Karpas-422 (cell line): ENCODE measurements around the gene PCDH9. TPM values are rescaled to one million over a fixed set of nuclear protein-coding genes. Genes with fewer than 3 reads are reported as not detected.

Source experiments
- DNase-seq: peaks from one replicate; pipeline ENCODE4 v3.0.0-alpha.2; 2015
- H2AFZ ChIP-seq: fragments of 200-600 bp; sonication (generic); 2 replicates; pipeline ENCODE4 v1.6.1; 2014; ENCODE audit warnings: antibody characterized with exemption, low read length, mixed read lengths
- H3K27ac ChIP-seq: fragments of 200-600 bp; sonication (generic); 2 replicates; pipeline ENCODE4 v1.5.1; 2014; ENCODE audit warnings: mild to moderate bottlenecking, low read length, moderate library complexity
- H3K27me3 ChIP-seq: fragments of 200-600 bp; sonication (generic); 2 replicates; pipeline ENCODE4 v1.6.1; 2014; ENCODE audit warnings: low read length, mixed read lengths
- H3K36me3 ChIP-seq: fragments of 200-600 bp; sonication (generic); 2 replicates; pipeline ENCODE4 v1.6.1; 2014; ENCODE audit warnings: low read length, mixed read lengths; ENCODE audit not compliant: insufficient read depth
- H3K4me1 ChIP-seq: fragments of 200-600 bp; sonication (generic); 2 replicates; pipeline ENCODE4 v1.6.1; 2014; ENCODE audit warnings: mild to moderate bottlenecking, low read length, mixed read lengths
- H3K4me2 ChIP-seq: fragments of 200-600 bp; sonication (generic); 2 replicates; pipeline ENCODE4 v1.6.1; 2014; ENCODE audit warnings: low read length, low read depth, mild to moderate bottlenecking; ENCODE audit not compliant: poor library complexity, severe bottlenecking
- H3K4me3 ChIP-seq: fragments of 200-600 bp; sonication (generic); 2 replicates; pipeline ENCODE4 v1.5.1; 2014; ENCODE audit warnings: mild to moderate bottlenecking, antibody characterized with exemption, low read length, mixed read lengths
- H3K79me2 ChIP-seq: fragments of 200-600 bp; sonication (generic); 2 replicates; pipeline ENCODE4 v1.6.1; 2014; ENCODE audit warnings: mild to moderate bottlenecking, low read length, mixed read lengths
- H3K9ac ChIP-seq: fragments of 200-600 bp; sonication (generic); 2 replicates; pipeline ENCODE4 v1.6.0; 2014; ENCODE audit warnings: low read length
- H3K9me2 ChIP-seq: fragments of 200-600 bp; sonication (generic), shearing (Covaris generic); replicated peaks from 2 replicates; pipeline ENCODE4 v1.6.0; 2014; ENCODE audit warnings: mild to moderate bottlenecking, low read length, moderate library complexity; ENCODE audit not compliant: insufficient read depth
- H3K9me3 ChIP-seq: fragments of 300-700, 200-600 bp; sonication (generic); 2 replicates; pipeline ENCODE4 v1.6.1; 2014; ENCODE audit warnings: low read length, mixed read lengths
- H4K20me1 ChIP-seq: fragments of 200-600 bp; sonication (generic); 2 replicates; pipeline ENCODE4 v1.6.1; 2014; ENCODE audit warnings: mild to moderate bottlenecking, antibody characterized with exemption, low read length, low read depth; ENCODE audit not compliant: insufficient read depth
- total RNA-seq: library from RNA; depleted of rRNA; stranded (reverse); fragments of >200 nt; shearing (Covaris generic); gene quantifications from 2 replicates; pipeline ENCODE4 v1.2.3, GENCODE V29; 2014; ENCODE audit warnings: low replicate concordance

Gene PCDH9
- total RNA-seq, 1 experiment from 2014 or later: 5.8 TPM

DNA sequence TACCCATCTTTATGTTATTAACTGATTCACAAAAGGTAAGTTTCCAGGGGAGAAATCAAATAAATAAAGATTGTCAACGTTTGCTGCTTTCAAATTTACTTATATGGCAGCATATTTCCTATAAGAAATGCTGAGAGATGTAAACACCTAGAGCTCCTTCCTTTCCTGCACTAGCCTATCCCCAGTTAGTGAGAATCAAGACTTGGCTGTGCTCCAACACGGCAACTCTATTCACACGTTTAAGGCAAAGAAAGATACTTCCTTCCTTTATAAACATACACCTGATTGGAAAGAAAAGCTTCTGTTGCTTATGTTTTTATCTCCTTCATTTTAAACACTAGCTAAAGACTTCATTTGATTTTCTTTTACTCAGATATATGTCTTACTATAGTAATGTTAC, 107.0 kb downstream of the PCDH9 start:
- Histone ChIP-seq H3K4me1 (no peaks in the 10 kb centered on the region), H3K9ac (no peak overlapping the region), H3K36me3 (no peaks in the 10 kb centered on the region), H3K4me2 (no peak overlapping the region), H3K79me2 (no peaks in the 10 kb centered on the region), H4K20me1 (no peaks in the 10 kb centered on the region), H3K27ac (no peak overlapping the region), H2AFZ (no peak overlapping the region), H3K4me3 (no peak overlapping the region), H3K9me3 (no peaks in the 10 kb centered on the region), H3K9me2 (no peaks in the 10 kb centered on the region), H3K27me3 (no peaks in the 10 kb centered on the region)
- DNase-seq: no peak

DNA sequence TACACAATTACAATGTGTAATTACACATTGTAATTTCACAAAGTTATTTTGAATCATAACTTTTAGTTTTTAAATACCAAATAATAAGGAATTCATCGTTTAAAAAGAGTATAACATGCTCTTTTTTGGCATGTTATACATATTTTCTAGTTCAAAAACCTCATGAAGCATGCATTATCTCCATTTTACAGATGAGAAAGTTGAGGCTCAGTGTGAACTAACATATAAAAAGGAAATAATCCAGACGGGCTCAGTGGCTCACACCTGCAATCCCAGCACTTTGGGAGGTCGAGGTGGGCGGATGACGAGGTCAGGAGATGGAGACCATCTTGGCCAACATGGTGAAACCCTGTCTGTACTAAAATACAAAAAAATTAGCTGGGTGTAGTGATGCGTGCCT, 107.9 kb downstream of the PCDH9 start:
- Histone ChIP-seq H2AFZ (no peak overlapping the region), H3K36me3 (no peaks in the 10 kb centered on the region), H3K4me3 (no peak overlapping the region), H3K4me1 (no peaks in the 10 kb centered on the region), H3K27me3 (no peaks in the 10 kb centered on the region), H4K20me1 (no peaks in the 10 kb centered on the region), H3K9me3 (no peaks in the 10 kb centered on the region), H3K27ac (no peak overlapping the region), H3K79me2 (no peaks in the 10 kb centered on the region), H3K4me2 (no peak overlapping the region), H3K9me2 (no peaks in the 10 kb centered on the region), H3K9ac (no peak overlapping the region)
- no peak for DNase-seq

DNA sequence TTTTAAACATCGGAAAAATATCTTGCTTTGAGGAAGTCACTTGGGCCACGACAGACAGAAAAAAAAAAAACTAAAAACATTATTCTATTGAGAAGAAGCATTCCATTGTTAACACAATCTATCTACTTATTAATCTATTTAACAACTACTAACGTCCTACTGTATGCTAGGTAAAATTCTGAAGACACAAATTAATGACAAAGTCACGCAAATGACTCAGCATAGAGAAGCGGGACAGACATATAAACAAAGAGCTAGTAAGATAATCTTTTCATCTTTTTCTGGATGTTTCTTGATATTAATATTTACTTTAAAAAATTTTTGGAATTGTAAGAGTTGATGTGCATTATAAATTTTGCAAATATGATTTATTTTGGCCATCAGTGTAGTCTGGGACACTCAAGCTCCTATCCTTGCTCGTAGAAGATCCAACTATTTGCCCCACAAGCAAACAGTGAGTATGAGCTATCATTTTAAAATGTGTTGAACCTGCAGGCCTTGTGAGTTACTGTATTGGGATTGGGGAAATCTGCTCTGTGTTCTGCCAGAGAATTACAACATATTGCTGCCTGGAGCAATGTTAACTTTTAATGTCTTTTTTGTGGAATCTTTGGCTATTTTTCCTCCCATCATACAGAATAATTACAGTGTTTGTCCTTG, 109.1 kb downstream of the PCDH9 start:
- H3K27me3 ChIP-seq: no peaks in the 10 kb centered on the region
- no peaks in the 10 kb centered on the region for H3K9me2 ChIP-seq
- no peak overlapping the region for H2AFZ ChIP-seq
- no peak overlapping the region for H3K4me2 ChIP-seq
- no peaks in the 10 kb centered on the region for H3K79me2 ChIP-seq
- DNase-seq: no peak
- H3K4me1 ChIP-seq: no peaks in the 10 kb centered on the region
- no peaks in the 10 kb centered on the region for H4K20me1 ChIP-seq
- H3K27ac ChIP-seq: no peak overlapping the region
- no peaks in the 10 kb centered on the region for H3K9me3 ChIP-seq
- no peak overlapping the region for H3K4me3 ChIP-seq
- H3K36me3 ChIP-seq: no peaks in the 10 kb centered on the region
- no peak overlapping the region for H3K9ac ChIP-seq

DNA sequence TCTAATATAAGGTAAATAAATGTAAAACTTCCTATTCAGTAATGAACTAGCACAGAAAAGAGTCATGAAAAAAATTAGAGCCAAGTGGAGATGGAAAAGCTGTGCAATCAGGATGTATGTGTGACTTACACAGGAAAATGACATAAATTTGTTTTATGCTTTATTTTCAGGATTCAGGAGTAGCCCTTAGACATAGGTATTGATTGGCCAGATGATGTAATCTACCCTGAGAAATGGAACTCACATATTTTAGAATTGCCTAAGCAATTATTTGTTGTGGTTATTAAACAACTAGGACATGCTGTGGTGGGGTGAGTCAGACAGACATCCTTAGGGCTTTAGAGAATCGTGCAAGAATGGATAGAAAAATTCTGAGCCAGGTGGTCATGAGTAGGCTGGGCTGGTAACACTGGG, 110.6 kb downstream of the PCDH9 start:
- Histone ChIP-seq H3K36me3 (no peaks in the 10 kb centered on the region), H3K4me3 (no peak overlapping the region), H3K27me3 (no peaks in the 10 kb centered on the region), H4K20me1 (no peaks in the 10 kb centered on the region), H3K79me2 (no peaks in the 10 kb centered on the region), H3K9me3 (no peaks in the 10 kb centered on the region), H2AFZ (no peak overlapping the region), H3K9me2 (no peaks in the 10 kb centered on the region), H3K9ac (no peak overlapping the region), H3K27ac (no peak overlapping the region), H3K4me2 (no peak overlapping the region), H3K4me1 (no peaks in the 10 kb centered on the region)
- DNase-seq: no peak

DNA sequence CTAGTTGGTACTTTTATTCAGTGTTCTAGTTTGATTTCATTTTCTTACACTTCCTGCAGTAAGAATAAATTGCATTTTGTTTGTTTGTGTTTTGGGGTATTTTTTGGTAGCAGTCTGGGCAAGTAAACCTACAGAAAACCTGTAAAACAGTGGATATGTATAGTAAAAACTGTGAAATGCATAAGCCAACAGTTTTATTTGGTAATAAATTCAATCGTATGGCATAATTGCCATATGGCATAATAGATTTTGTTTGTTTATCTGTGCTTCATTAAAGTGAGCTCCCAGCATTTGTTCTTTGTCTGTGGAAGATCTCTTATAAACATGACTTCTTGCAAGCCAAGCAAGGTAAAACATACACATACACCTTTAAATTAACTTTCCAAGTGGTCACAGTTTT, 111.9 kb downstream of the PCDH9 start:
- Histone ChIP-seq H3K36me3 (no peaks in the 10 kb centered on the region), H3K9me2 (no peaks in the 10 kb centered on the region), H2AFZ (no peak overlapping the region), H3K27ac (no peak overlapping the region), H3K4me3 (no peak overlapping the region), H3K4me1 (no peaks in the 10 kb centered on the region), H3K27me3 (no peaks in the 10 kb centered on the region), H3K9ac (no peak overlapping the region), H3K9me3 (no peaks in the 10 kb centered on the region), H3K79me2 (no peaks in the 10 kb centered on the region), H4K20me1 (no peaks in the 10 kb centered on the region), H3K4me2 (no peak overlapping the region)
- no peak for DNase-seq

DNA sequence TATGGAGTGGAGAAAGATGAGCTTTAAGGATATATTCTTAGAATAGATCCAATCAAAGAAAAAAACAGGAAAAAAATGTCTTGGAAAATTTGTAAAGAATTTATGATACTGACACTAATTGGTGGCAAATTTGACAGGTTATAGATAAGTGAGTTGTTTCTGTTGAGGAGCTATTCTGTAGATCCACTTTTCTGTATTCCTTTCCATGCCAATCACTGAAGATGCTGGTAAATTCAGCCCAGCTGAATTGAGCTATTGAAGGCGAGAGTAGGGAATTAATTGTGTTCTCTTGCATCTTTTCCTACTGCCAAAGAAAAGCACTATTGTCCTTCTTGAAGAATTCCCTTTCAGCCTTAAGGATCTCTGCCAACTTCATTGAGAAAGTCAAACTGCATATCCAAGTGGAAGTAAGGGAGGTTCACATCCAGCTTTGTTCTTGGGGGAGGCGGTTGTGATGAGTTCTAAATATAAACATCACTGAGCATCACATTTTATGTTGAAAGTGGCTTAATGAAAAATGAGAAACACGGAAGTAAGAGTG, 113.1 kb downstream of the PCDH9 start:
- Histone ChIP-seq H3K9me3 (no peaks in the 10 kb centered on the region), H3K9ac (no peak overlapping the region), H3K4me2 (no peak overlapping the region), H2AFZ (no peak overlapping the region), H3K27ac (no peak overlapping the region), H4K20me1 (no peaks in the 10 kb centered on the region), H3K9me2 (no peaks in the 10 kb centered on the region), H3K27me3 (no peaks in the 10 kb centered on the region), H3K79me2 (no peaks in the 10 kb centered on the region), H3K4me1 (no peaks in the 10 kb centered on the region), H3K36me3 (no peaks in the 10 kb centered on the region), H3K4me3 (no peak overlapping the region)
- DNase-seq: no peak

DNA sequence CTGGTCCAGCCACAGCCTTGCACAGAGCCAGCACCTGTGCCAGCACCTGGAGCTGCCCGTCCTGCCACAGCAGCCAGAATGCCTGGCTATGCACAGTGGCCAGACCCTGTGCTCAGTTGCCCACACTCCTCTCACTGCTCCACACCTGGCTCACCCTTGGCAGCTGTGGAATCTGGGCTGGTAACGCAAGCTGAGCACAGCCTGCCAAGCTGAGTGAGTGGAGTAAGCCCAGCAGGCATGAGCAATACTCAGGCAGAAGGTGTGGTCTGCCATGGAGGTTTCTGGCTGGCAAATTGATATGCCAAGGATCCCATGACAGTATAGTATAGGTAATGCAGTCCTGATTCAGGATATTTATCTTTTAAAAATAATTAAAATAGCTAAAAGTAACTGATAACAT, 122.2 kb downstream of the PCDH9 start:
- Histone ChIP-seq H2AFZ (no peak overlapping the region), H3K4me3 (no peak overlapping the region)

DNA sequence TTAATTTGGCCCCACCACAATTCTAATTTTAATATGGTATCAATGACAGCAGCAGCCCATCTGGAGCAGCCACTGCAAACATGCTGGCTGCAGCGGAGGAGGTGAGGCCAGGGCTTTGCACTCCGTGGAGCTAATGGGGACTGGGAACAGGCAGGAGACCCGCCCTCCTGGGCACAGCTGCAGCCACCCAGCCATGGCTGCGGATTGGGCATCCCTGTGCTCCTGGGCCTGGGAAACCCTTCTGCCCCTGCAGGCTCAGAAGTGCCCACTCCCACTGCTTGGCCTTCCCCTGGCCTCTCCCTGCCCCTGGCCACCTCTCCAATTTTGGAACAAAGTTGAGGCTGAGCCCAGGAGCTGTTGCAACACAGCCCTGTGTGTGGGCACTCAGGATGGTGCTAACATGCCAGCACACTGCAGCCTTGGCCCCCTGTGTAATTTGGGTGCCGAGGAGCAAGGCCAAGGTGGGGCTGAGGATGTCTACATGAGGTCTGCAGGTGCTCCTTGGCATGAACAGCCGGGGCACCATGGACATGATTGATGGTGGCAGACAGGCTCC, 123.6 kb downstream of the PCDH9 start:
- Histone ChIP-seq H4K20me1 (no peaks in the 10 kb centered on the region), H3K4me2 (no peak overlapping the region), H3K36me3 (no peaks in the 10 kb centered on the region), H2AFZ (no peak overlapping the region), H3K27ac (no peak overlapping the region), H3K9me2 (no peaks in the 10 kb centered on the region), H3K4me3 (no peak overlapping the region), H3K27me3 (no peaks in the 10 kb centered on the region), H3K9ac (no peak overlapping the region), H3K4me1 (no peaks in the 10 kb centered on the region; the same call in 1 of the 2 replicates), H3K9me3 (no peaks in the 10 kb centered on the region), H3K79me2 (no peaks in the 10 kb centered on the region)
- no peak for DNase-seq

More for the DNA sequence above, 122.2 kb downstream of the PCDH9 start:
- no peak overlapping the region for H3K9ac ChIP-seq
- no peak for DNase-seq
- H3K9me3 ChIP-seq: no peaks in the 10 kb centered on the region
- no peaks in the 10 kb centered on the region for H3K79me2 ChIP-seq
- H3K4me1 ChIP-seq: no peaks in the 10 kb centered on the region; the same call in 1 of the 2 replicates
- H3K36me3 ChIP-seq: no peaks in the 10 kb centered on the region
- H3K27ac ChIP-seq: no peak overlapping the region
- H3K4me2 ChIP-seq: no peak overlapping the region
- H3K27me3 ChIP-seq: no peaks in the 10 kb centered on the region
- H4K20me1 ChIP-seq: no peaks in the 10 kb centered on the region
- no peaks in the 10 kb centered on the region for H3K9me2 ChIP-seq
